Neural cell (in vitro differentiated cells): ENCODE measurements around the gene PADI6. TPM values are rescaled to one million over a fixed set of nuclear protein-coding genes. Genes with fewer than 3 reads are reported as not detected.

Source experiments
- H2AFZ ChIP-seq: fragments of 200-600, 300-800 bp; sonication (generic), shearing (Covaris generic); 2 replicates; pipeline ENCODE4 v1.6.0; 2014; ENCODE audit warnings: low read depth, mild to moderate bottlenecking, antibody characterized with exemption, low read length, moderate library complexity
- H3F3A ChIP-seq: fragments of 200-600 bp; shearing (Covaris generic); 2 replicates; pipeline ENCODE4 v1.6.1; 2016; ENCODE audit warnings: mild to moderate bottlenecking, moderate library complexity, mixed read lengths, antibody characterized with exemption, low read length; ENCODE audit not compliant: insufficient read depth, poor library complexity, severe bottlenecking
- H3K27ac ChIP-seq: fragments of 200-600, 300-800 bp; sonication (generic), shearing (Covaris generic); 2 replicates; pipeline ENCODE4 v1.5.1; 2014; ENCODE audit warnings: mild to moderate bottlenecking, low read length, moderate library complexity
- H3K27me3 ChIP-seq: fragments of 300-800, 200-600 bp; sonication (generic), shearing (Covaris generic); 2 replicates; pipeline ENCODE4 v1.6.0; 2014; ENCODE audit warnings: mild to moderate bottlenecking, low read depth, low read length, moderate library complexity; ENCODE audit not compliant: insufficient read depth
- H3K36me3 ChIP-seq: fragments of 300-800, 200-600 bp; sonication (generic), shearing (Covaris generic); 2 replicates; pipeline ENCODE4 v1.5.1; 2014; ENCODE audit warnings: mild to moderate bottlenecking, antibody characterized with exemption, low read length, moderate library complexity; ENCODE audit not compliant: insufficient read depth
- H3K4me2 ChIP-seq: fragments of 300-800, 200-600 bp; sonication (generic), shearing (Covaris generic); 2 replicates; pipeline ENCODE4 v1.6.0; 2014; ENCODE audit warnings: mild to moderate bottlenecking, low read length
- H3K4me3 ChIP-seq: fragments of 300-800, 200-600 bp; sonication (generic), shearing (Covaris generic); 2 replicates; pipeline ENCODE4 v1.5.1; 2014; ENCODE audit warnings: mild to moderate bottlenecking, low read length, moderate library complexity
- H3K79me2 ChIP-seq: fragments of 200-600 bp; shearing (Covaris generic); replicated peaks from 2 replicates; pipeline ENCODE4 v1.6.0; 2014; ENCODE audit warnings: mild to moderate bottlenecking, low read length, moderate library complexity; ENCODE audit not compliant: insufficient read depth
- H3K9ac ChIP-seq: fragments of 300-800, 200-600 bp; sonication (generic), shearing (Covaris generic); 2 replicates; pipeline ENCODE4 v1.6.1; 2016; ENCODE audit warnings: mild to moderate bottlenecking, low read length, mixed read lengths
- H3K9me2 ChIP-seq: fragments of 200-600 bp; shearing (Covaris generic); 2 replicates; pipeline ENCODE4 v1.6.1; 2016; ENCODE audit warnings: mild to moderate bottlenecking, low read length, mixed read lengths; ENCODE audit not compliant: insufficient read depth
- H3K9me3 ChIP-seq: fragments of 200-600, 300-800 bp; sonication (generic), shearing (Covaris generic); 2 replicates; pipeline ENCODE4 v1.6.1; 2016; ENCODE audit warnings: mild to moderate bottlenecking, mixed run types, low read length, moderate library complexity, mixed read lengths
- H4K20me1 ChIP-seq: fragments of 200-600 bp; shearing (Covaris generic); 2 replicates; pipeline ENCODE4 v1.6.1; 2016; ENCODE audit warnings: mild to moderate bottlenecking, mixed run types; ENCODE audit not compliant: insufficient read depth
- CTCF ChIP-seq: fragments of 450-650 bp; IDR thresholded peaks from 2 replicates; pipeline ENCODE4 v1.5.1; 2014; ENCODE audit warnings: antibody characterized with exemption, mild to moderate bottlenecking, moderate library complexity; ENCODE audit not compliant: poor library complexity, severe bottlenecking
- EP300 ChIP-seq: fragments of 450-650 bp; conservative IDR thresholded peaks from 2 replicates; pipeline ENCODE4 v1.6.1; 2014; ENCODE audit warnings: antibody characterized with exemption, mild to moderate bottlenecking, moderate library complexity; ENCODE audit not compliant: poor library complexity, severe bottlenecking
- EZH2 ChIP-seq: fragments of 200-600, 300-800 bp; shearing (Covaris generic), sonication (generic); IDR thresholded peaks from 2 replicates; pipeline ENCODE4 v1.6.1; 2014; ENCODE audit warnings: antibody characterized with exemption, low read length, borderline replicate concordance, mild to moderate bottlenecking; ENCODE audit not compliant: insufficient read depth, poor library complexity, severe bottlenecking
- MXI1 ChIP-seq: fragments of 450-650 bp; conservative IDR thresholded peaks from 2 replicates; pipeline ENCODE4 v1.6.1; 2014; ENCODE audit warnings: antibody characterized with exemption, mild to moderate bottlenecking; ENCODE audit not compliant: poor library complexity, severe bottlenecking
- POLR2AphosphoS5 ChIP-seq: IDR thresholded peaks from 2 replicates; pipeline ENCODE4 v1.6.1; 2012
- RAD21 ChIP-seq: fragments of 450-650 bp; conservative IDR thresholded peaks from 2 replicates; pipeline ENCODE4 v1.6.1; 2014; ENCODE audit warnings: antibody characterized with exemption, mild to moderate bottlenecking, moderate library complexity
- REST ChIP-seq: IDR thresholded peaks from 2 replicates; pipeline ENCODE4 v1.6.1; 2012; ENCODE audit warnings: borderline replicate concordance
- SMC3 ChIP-seq: fragments of 450-650 bp; conservative IDR thresholded peaks from 2 replicates; pipeline ENCODE4 v1.6.1; 2014; ENCODE audit warnings: antibody characterized with exemption, mild to moderate bottlenecking, moderate library complexity; ENCODE audit not compliant: poor library complexity
- TAF1 ChIP-seq: IDR thresholded peaks from 2 replicates; pipeline ENCODE4 v1.6.1; 2012; ENCODE audit warnings: low read depth
- polyA plus RNA-seq: library from polyadenylated mRNA; depleted of rRNA; stranded (reverse); fragments of >200 nt; gene quantifications from 2 replicates; pipeline ENCODE4 v1.2.3, GENCODE V29; 2014

Gene PADI6
- polyA plus RNA-seq, 1 donor from 2014 or later: not detected

DNA sequence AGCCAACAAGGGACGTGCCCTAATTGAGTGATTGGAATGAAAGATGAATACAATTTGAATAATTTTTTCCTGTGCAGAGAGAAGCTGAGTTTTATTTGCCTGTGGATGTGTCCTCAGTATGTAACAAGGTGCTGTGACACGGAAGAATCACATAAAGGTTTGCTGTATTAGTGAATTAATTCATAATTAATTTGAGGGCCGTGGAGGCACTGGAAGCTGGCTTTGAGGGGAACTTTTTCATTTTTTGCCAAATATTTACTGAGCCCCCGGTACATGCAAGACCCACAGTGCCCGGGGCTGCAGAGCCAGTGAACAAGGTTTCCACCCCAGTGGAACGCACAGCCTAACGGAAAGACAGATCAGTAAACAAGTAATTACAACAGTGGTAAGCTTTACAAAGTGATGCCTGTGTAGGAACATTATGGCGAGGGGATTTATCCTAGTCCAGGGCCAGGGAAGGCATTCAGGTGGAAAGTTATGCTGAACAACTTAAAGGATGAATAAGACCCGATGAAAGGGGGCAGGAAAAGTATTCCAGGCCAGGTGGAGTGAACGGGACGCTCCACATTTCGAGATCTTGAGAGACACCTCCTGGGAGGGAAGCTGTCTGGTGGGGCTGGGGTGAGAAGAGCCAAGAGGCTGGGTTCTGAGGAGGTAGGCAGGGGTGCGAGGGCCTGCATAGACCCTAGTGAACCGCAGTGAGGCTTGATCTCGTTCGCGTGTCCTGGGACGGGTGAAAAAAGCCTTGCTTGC lies 68.3 kb downstream of the PADI6 start:
- H3K9me3 ChIP-seq: no peaks in the 10 kb centered on the region
- H3K4me2 ChIP-seq: peak overlapping the region; percentile 84
- no peak for TF ChIP-seq CTCF
- no peak for TF ChIP-seq POLR2AphosphoS5
- no peak for TF ChIP-seq MXI1
- TF ChIP-seq EZH2: no peak
- no peak for TF ChIP-seq REST
- no peak for TF ChIP-seq SMC3
- H3K4me3 ChIP-seq: peak overlapping the region; percentile 64
- peaks cover 2% of the 10 kb centered on the region for H3K36me3 ChIP-seq
- no peaks in the 10 kb centered on the region for H3F3A ChIP-seq
- peaks cover 11% of the 10 kb centered on the region for H3K27me3 ChIP-seq
- H3K9me2 ChIP-seq: no peaks in the 10 kb centered on the region
- H3K79me2 ChIP-seq: peaks cover 26% of the 10 kb centered on the region
- H3K27ac ChIP-seq: peak overlapping the region; percentile 52
- peak overlapping the region; percentile 8 for H2AFZ ChIP-seq
- no peaks in the 10 kb centered on the region for H4K20me1 ChIP-seq
- peak overlapping the region; percentile 57 for H3K9ac ChIP-seq

DNA sequence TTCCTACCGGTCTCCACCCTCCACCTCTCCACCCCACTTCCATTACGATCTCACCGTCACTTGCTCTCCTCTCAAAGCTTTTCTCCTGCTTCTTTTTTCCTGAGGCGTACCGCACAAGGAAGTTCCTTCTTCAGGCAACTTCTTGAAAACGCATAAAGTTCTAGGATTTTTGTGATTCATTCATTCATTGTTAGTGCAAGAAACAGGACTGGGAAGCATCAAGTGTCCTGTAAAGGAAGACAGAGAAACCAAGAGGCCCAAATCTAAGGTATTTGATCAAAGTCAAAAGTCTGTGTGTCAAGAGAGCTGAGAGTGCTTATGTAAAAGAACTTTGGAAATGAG lies 68.8 kb downstream of the PADI6 start:
- H3K4me3 ChIP-seq: no peak overlapping the region
- no peak overlapping the region for H2AFZ ChIP-seq
- peaks cover 23% of the 10 kb centered on the region for H3K79me2 ChIP-seq
- H4K20me1 ChIP-seq: no peaks in the 10 kb centered on the region
- no peak overlapping the region for H3K9ac ChIP-seq
- H3K27me3 ChIP-seq: peaks cover 11% of the 10 kb centered on the region
- no peaks in the 10 kb centered on the region for H3K9me2 ChIP-seq
- no peak overlapping the region for H3K27ac ChIP-seq
- no peaks in the 10 kb centered on the region for H3F3A ChIP-seq
- H3K36me3 ChIP-seq: no peaks in the 10 kb centered on the region
- no peaks in the 10 kb centered on the region for H3K9me3 ChIP-seq
- H3K4me2 ChIP-seq: no peak overlapping the region
- TF ChIP-seq POLR2AphosphoS5 (no peak), CTCF (no peak), MXI1 (no peak), TAF1 (no peak), REST (no peak), RAD21 (no peak), EP300 (no peak), EZH2 (no peak), SMC3 (no peak)
